Cardiac muscle cell (in vitro differentiated cells and primary cell): ENCODE measurements around the gene SEC23B. TPM values are rescaled to one million over a fixed set of nuclear protein-coding genes. Genes with fewer than 3 reads are reported as not detected.

Source experiments
- DNase-seq, 2 donors: peaks; one replicate each; pipeline versions ENCODE4 v3.0.0 to v3.0.0-alpha.2; 2010 to 2017; ENCODE audit warnings: low read depth in 1 of 2, low spot score in 1 of 2
- H3K27ac ChIP-seq: fragments of 200-600 bp; sonication (generic); 2 replicates; pipeline ENCODE4 v1.5.1; 2016
- H3K27me3 ChIP-seq: fragments of 200-600 bp; sonication (generic); 2 replicates; pipeline ENCODE4 v1.6.0; 2016; ENCODE audit warnings: control low read depth
- H3K36me3 ChIP-seq: fragments of 200-600 bp; sonication (generic); 2 replicates; pipeline ENCODE4 v1.5.1; 2016; ENCODE audit warnings: control low read depth
- H3K4me1 ChIP-seq: fragments of 200-600 bp; sonication (generic); 2 replicates; pipeline ENCODE4 v1.8.1; 2017; ENCODE audit warnings: low read depth, mild to moderate bottlenecking, mixed run types
- H3K4me3 ChIP-seq: fragments of 200-600 bp; sonication (generic); 2 replicates; pipeline ENCODE4 v1.5.1; 2016; ENCODE audit warnings: mild to moderate bottlenecking
- H3K9me3 ChIP-seq: fragments of 200-600 bp; sonication (generic); 2 replicates; pipeline ENCODE4 v1.5.1; 2017; ENCODE audit warnings: low read depth, mild to moderate bottlenecking, control low read depth
- CTCF ChIP-seq: IDR thresholded peaks from 2 replicates; pipeline ENCODE4 v1.5.1; 2012; ENCODE audit warnings: low read depth, mild to moderate bottlenecking, low read length
- polyA plus RNA-seq: library from polyadenylated mRNA; unstranded; fragments of >200 nt; fragmentation: Nextera tagmentation; extraction: Ambion mirVana; gene quantifications from 2 replicates; pipeline ENCODE4 v1.2.1, GENCODE V29; 2016
- total RNA-seq: library from RNA; depleted of rRNA; stranded (reverse); fragments of >200 nt; gene quantifications from 2 replicates; pipeline ENCODE4 v1.2.3, GENCODE V29; 2016

SEC23B gene
- total and polyA plus RNA-seq, 2 experiments from 2014 or later, result 22.9 to 33.7 TPM

GRCh38 chr20:18477821-18478220 lies 29.9 kb upstream of the SEC23B start:
- Histone ChIP-seq H3K9me3 (no peaks in the 10 kb centered on the region), H3K27ac (no peak overlapping the region), H3K27me3 (no peaks in the 10 kb centered on the region), H3K4me3 (no peak overlapping the region), H3K4me1 (no peaks in the 10 kb centered on the region), H3K36me3 (peaks cover 59% of the 10 kb centered on the region)
- DNase-seq, result no peak
- no peak for TF ChIP-seq CTCF

- H3K9me3 ChIP-seq, result no peaks in the 10 kb centered on the region
- H3K27ac ChIP-seq, result no peak overlapping the region
- peaks cover 50% of the 10 kb centered on the region for H3K36me3 ChIP-seq
- no peaks in the 10 kb centered on the region for H3K27me3 ChIP-seq
- DNase-seq, result no peak
- no peak for TF ChIP-seq CTCF
- H3K4me3 ChIP-seq, result no peak overlapping the region
- no peaks in the 10 kb centered on the region for H3K4me1 ChIP-seq
Measured at GRCh38 chr20:18481596-18481995, 26.1 kb upstream of the SEC23B start.

GRCh38 chr20:18488301-18488700 lies 19.4 kb upstream of the SEC23B start:
- no peak overlapping the region for H3K4me3 ChIP-seq
- H3K27me3 ChIP-seq, result no peaks in the 10 kb centered on the region
- no peaks in the 10 kb centered on the region for H3K9me3 ChIP-seq
- no peak for TF ChIP-seq CTCF
- H3K36me3 ChIP-seq, result peaks cover 39% of the 10 kb centered on the region
- H3K4me1 ChIP-seq, result no peaks in the 10 kb centered on the region
- no peak for DNase-seq
- H3K27ac ChIP-seq, result no peak overlapping the region

- H3K4me1 ChIP-seq, result no peaks in the 10 kb centered on the region
- peak; percentile 7 to 13 for DNase-seq
- no peak for TF ChIP-seq CTCF
- no peaks in the 10 kb centered on the region for H3K27me3 ChIP-seq
- peak overlapping the region; percentile 71 for H3K4me3 ChIP-seq
- no peak overlapping the region for H3K27ac ChIP-seq
- H3K36me3 ChIP-seq, result peaks cover 2% of the 10 kb centered on the region
- H3K9me3 ChIP-seq, result no peaks in the 10 kb centered on the region
Measured at GRCh38 chr20:18496042-18496441, 11.7 kb upstream of the SEC23B start.

- H3K36me3 ChIP-seq, result no peaks in the 10 kb centered on the region
- peak within 1 kb of the TSS; percentile 71 for H3K4me3 ChIP-seq
- H3K4me1 ChIP-seq, result no peaks in the 10 kb centered on the region
- H3K9me3 ChIP-seq, result no peaks in the 10 kb centered on the region
- H3K27ac ChIP-seq, result peak within 1 kb of the TSS; percentile 74
- TF ChIP-seq CTCF, result no peak
- peak; percentile 89 to 91 for DNase-seq
- no peaks in the 10 kb centered on the region for H3K27me3 ChIP-seq
Measured at GRCh38 chr20:18496740-18497592, 10.8 kb upstream of the SEC23B start, which contains the start of gene RBBP9. RBBP9 (minus strand) TSS chr20:18497225; CDS start chr20:18497167, 58 bp downstream.
